HEK293 (cell line): Measurements from ENCODE around the gene RSPH1.

Source experiments
- BCL11A ChIP-seq: fragments of 450-650 bp; formaldehyde crosslinking; IDR thresholded peaks from 2 replicates; pipeline ENCODE4 v1.5.1; 2016; ENCODE audit warnings: low read depth, missing biosample characterization, missing genetic modification characterization
- ZNF776 ChIP-seq: fragments of 450-650 bp; formaldehyde crosslinking; IDR thresholded peaks from 2 replicates; pipeline ENCODE4 v1.5.0; 2017; ENCODE audit warnings: missing biosample characterization, missing genetic modification characterization, borderline replicate concordance
- TF ChIP-seq, protein P1 (sequence below): fragments of 450-650 bp; formaldehyde crosslinking; IDR thresholded peaks from 2 replicates; pipeline ENCODE4 v1.5.1; 2016; ENCODE audit warnings: missing biosample characterization, missing genetic modification characterization
- TF ChIP-seq, protein P2 (sequence below): fragments of 450-650 bp; formaldehyde crosslinking; optimal IDR thresholded peaks from 2 replicates; pipeline ENCODE3; 2016; ENCODE audit warnings: missing biosample characterization, mild to moderate bottlenecking, missing genetic modification characterization

DNA sequence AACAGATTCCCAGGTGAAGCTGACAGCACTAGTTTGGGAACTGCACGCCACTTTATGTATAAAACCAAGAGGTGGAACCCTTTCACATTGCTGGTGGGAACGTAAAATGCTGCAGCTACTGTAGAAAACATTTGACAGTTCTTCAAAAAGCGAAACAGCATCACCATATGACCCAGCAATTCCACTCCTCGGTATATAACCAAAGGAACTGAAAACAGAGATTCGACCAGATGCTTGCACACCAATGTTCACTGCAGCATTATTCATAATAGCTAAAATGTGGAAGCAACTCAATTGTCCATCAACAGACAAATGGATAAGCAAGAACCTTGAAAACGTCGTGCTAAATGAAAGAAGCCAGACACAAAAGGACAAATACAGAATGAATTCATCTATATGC lies 17.5 kb downstream of the RSPH1 start:
- TF ChIP-seq, protein P1, sequence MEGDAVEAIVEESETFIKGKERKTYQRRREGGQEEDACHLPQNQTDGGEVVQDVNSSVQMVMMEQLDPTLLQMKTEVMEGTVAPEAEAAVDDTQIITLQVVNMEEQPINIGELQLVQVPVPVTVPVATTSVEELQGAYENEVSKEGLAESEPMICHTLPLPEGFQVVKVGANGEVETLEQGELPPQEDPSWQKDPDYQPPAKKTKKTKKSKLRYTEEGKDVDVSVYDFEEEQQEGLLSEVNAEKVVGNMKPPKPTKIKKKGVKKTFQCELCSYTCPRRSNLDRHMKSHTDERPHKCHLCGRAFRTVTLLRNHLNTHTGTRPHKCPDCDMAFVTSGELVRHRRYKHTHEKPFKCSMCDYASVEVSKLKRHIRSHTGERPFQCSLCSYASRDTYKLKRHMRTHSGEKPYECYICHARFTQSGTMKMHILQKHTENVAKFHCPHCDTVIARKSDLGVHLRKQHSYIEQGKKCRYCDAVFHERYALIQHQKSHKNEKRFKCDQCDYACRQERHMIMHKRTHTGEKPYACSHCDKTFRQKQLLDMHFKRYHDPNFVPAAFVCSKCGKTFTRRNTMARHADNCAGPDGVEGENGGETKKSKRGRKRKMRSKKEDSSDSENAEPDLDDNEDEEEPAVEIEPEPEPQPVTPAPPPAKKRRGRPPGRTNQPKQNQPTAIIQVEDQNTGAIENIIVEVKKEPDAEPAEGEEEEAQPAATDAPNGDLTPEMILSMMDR (tag by site-specific recombination), result no peak
- TF ChIP-seq ZNF776 (tag by site-specific recombination), result no peak
- no peak for TF ChIP-seq BCL11A (tag by site-specific recombination)
- TF ChIP-seq, protein P2, sequence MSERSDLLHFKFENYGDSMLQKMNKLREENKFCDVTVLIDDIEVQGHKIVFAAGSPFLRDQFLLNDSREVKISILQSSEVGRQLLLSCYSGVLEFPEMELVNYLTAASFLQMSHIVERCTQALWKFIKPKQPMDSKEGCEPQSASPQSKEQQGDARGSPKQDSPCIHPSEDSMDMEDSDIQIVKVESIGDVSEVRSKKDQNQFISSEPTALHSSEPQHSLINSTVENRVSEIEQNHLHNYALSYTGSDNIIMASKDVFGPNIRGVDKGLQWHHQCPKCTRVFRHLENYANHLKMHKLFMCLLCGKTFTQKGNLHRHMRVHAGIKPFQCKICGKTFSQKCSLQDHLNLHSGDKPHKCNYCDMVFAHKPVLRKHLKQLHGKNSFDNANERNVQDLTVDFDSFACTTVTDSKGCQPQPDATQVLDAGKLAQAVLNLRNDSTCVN (tag by site-specific recombination), result no peak
